ENCODE measurements around the gene PTH1R.

The PTH1R gene

DNA sequence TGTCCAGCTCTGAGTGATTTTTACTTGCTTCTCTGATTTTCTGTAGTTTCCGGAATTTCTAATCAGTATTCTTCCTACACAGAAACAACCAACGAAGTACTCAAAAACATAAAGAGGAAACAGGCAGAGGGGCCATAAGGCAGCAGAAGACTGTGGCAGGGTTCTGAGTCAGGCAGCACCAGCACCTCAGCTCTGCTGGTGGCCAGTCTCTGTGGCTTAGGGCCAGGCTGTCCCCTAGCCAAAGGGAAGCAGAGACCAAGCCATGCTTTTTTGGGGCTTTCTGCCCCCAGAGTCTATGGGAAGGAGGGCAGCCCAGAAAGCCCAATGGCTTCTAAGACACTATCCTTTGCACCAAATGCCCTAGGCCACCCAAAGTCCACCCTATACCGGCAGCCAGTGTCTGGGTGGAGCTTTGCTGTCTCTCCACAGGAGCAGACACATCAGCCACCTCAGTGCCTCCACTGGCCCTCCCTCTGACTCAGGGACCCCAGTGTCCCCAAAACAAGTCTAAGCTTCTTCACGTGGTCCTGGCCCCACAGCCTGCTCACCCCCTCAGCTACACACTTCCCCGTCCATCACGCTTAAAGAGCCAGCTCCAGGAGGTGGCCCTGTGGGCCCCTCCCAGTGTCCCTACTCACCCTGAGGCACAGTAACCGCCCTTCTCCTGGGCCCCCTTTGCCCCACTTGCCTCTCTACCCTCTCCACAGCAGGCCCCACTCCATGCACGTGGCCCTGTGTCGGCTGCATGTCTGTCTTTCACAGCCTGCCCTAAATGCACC is 52.8 kb downstream of the PTH1R start:
- DNase-seq (ENCODE audit: low read depth in 2 of 2): no peak

DNA sequence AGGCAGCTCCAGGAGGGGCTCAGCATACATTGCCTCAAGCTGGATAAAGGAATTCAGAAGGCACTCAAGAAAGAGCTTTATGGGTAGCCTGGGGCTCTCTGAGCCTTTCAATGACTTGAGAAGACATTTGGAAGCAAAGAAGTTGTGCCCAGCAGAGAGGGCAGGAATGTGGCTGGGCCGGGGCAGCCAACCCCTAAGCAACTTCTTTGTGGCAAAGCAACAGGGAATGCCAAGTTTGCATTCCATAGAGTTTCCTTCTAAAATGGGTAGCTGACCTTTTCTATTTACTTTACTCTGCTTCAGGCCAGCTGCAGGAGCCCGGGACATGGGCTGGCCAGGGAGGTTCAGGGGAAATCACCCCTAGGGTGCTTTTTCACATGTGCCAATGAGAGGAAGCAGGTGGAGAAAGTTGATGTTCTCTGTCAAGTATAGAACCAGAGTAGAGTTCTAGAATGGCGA is 53.5 kb downstream of the PTH1R start:
- DNase-seq (ENCODE audit: low read depth in 2 of 2): no peak

DNA sequence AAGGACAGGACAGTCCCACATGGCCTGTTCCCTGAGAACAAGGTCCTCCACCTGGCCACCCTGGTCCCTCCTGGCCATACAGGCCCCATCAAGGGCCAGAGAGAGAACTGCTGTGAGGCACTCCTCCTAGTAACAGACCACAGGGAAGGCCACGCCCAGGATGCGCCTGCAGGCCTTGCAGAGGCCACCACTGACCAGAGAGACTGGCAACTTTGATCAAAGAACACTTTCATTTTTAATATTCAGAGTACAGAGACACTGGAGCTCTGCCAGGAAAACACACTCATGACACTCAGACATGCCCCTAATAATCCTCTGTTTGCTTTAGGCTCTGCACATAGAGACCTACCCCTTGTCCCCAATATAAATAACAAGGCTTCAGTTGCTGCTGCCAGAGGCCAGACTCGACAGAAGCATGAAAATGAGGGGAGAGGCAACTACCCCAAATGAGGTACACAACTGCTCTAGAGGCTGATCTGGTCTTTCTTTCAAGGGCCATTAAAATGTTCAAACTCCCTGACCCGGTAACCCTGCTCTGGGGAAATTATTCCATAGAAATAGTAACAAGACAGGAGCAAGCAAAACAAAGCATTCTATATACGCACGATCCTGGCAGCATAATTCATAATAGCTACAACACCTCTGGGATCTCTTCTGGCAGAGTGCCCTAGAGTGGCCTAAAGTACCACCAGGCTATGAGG is 54.3 kb downstream of the PTH1R start:
- no peak for DNase-seq (ENCODE audit: low read depth in 2 of 2)

DNA sequence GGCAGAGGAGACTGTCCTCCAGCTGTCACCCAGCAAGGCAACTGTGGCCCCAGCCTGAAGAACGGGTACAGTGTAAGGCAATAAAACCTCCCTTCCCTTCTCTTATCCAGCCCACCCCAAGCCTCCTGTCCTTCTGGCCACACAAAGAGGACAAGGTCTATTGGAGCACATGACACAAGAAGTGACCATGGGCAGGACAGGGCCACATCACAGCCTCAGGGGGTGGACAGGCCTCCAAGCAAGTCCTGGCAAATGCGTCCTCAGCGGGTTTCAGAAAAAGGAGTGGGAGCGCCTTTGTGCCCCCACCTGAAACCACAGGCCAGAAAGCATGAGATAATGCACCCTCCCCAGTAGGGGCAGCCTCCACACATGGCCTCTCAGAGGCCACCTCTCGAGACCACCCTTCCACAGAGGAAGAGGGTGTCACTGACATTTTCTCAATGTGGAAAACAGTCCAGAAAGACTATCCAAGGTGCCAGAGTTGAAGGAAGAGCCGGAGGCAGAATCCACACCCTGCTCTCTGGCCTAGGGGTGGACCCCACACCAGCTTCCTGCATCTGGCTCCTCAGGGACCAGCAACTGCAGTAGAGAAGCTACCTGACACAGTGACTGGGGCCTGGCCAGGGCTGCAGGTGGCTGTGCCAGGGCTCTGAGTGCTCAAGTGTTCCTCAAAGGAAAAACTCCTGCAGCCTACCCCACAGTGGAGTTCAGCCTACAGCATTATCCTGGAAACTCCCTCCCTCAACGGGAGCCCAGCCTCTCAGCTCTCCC is 55.1 kb downstream of the PTH1R start:
- no peak for DNase-seq (ENCODE audit: low read depth in 2 of 2)

DNA sequence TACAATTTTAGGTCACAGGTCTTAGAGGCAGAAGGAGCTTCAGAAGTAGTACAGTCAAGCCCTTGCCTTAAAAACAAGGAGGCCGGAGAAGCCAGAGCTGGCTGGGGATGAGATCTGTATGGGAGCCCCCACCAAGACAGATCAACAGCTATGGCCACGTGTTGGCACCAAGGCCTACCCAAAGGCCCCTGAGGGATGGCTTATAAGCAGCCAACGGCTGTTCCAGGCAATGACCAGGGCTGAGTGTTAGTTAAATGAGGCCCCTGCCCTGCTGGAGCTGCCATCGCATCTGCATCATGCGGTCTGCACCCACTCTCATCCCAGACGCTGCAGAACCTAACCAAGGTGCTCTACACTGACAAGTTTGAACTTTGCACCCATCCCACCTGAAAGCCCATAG is 55.7 kb downstream of the PTH1R start:
- no peak for DNase-seq (ENCODE audit: low read depth in 2 of 2)

DNA sequence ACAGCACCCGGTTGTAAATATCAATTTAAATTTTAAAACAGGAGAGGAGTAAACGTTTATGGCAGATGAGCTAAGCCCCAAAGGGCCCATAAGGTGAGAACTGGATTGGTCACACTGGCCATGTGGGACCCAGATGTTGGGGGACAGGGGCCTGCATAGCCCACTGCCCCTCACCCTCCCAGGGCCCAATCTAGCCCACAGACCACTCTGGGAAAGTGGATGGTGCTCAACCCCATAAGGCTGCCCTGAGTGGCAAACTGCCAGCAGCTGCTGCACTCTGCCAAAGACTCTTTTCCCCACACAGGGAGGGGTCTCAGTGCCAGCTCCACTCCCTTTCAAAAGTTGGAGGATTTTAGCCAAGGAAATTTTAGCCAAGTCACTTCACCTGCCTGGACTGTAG is 56.6 kb downstream of the PTH1R start:
- no peak for DNase-seq (ENCODE audit: low read depth in 2 of 2)

DNA sequence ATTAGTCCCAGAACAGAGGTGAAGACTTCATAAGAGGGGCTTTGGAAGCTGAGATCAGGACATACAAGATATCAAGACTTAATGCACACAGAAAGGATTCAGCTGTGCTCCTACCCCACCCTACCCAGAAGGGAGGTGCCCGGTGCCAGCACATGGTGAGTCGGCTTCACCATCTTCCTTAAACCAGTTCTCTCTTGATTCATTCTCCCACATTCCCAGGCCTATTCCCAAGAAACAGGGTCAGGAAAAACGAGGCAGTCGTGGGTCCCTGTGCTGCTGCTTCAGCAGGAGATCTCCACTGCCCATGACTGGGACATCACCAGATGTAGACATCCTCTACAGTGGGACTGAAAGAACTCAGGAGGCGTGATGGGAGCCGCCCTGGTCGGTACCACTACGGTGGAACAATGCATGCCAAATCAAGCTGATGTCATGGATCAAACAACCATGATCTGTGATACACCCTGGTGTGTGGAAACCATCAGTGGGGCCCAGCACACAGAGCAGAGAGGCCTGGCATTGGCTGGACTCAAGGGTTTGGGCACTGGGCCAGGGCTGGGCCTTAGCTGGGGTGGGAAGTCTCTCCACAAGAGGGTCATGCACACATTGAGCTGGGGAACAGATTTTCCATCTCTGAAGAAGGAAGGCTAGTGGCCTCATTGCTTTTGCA is 57.1 kb downstream of the PTH1R start:
- DNase-seq (ENCODE audit: low read depth in 2 of 2): no peak

DNA sequence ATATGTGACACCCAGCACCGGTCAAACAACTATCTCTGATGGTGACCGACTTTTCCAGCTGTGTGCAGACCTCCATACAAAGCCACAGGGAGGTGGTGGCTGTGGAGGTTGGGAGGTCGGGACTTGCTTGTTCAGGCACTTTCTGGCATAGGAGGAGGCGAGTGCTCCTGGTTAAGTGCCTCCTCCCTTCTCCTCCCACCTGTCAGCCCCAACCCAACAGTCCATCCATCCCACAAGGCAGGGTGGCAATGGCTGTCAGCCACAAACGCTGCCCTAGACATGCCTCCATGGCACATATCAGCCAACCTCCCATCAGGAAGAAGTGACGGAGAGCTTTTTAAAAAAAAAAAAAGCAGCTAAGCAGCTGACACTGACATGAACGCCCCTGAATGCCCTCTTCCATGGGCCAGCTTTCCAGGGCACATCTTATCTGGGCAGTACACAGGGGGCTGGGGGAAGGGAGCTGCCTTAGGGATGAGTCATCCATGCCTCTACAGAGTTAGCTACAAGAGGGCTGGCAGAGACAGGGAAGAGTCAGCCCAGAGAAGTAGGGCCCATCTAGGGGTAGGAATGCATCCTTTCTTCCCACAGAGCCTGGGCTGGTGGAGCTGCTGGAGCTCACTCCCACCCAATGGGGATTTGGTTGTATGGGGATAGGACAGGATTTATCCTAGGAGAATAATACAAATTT is 57.8 kb downstream of the PTH1R start:
- no peak for DNase-seq (ENCODE audit: low read depth in 2 of 2)

DNA sequence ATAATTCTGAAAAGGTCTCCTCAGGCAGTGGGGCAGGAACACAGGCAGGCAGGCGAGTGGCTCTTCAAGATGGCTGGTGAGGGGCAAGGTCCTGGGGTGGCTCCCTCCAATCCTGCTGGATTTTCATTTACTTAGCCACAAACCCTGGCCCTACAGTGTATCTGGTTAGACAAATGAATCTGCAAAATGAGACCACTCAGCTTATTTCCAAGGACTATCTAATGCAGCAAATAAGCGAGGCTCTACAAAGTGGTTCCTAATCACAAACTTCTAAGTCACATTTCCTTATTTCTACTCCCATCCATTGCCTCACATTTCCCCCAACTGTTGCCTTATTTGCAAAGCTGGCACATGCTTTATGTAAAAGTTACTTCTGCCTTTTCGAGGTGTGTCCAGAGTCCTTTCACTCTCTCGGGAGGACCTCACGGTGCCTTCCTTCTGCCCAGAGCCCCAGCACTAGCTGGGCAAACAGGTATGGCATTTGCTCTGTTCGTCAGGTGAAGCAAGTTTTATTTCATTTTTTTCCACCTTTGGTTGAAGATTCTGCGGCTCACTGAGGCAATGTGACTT is 58.6 kb downstream of the PTH1R start:
- no peak for DNase-seq (ENCODE audit: low read depth in 2 of 2)

DNA sequence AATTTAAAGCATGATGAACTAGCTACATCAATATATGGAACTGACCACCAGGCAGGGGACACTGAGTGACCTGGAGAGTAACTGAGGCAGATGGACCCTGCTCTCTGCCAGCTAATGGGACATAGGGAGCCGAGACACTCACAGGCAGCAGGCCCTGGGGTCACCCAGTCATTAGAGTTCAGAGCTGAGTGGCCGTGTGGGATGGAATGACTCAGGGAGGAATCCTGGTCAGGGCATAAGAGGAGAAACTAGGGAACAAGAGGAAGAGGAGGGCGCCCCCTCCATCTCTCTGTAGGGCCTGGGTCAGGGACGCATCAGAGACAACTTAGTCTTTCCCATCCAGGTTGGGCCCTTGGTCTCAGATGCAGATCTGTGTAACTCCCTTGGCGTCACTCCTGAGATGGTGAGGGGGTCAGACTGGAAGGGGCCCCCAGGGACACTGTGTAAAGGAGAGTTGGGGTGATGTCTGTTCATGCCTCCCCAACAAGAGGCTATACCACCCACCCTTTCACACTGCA is 59.3 kb downstream of the PTH1R start:
- no peak for DNase-seq (ENCODE audit: low read depth in 2 of 2)

DNA sequence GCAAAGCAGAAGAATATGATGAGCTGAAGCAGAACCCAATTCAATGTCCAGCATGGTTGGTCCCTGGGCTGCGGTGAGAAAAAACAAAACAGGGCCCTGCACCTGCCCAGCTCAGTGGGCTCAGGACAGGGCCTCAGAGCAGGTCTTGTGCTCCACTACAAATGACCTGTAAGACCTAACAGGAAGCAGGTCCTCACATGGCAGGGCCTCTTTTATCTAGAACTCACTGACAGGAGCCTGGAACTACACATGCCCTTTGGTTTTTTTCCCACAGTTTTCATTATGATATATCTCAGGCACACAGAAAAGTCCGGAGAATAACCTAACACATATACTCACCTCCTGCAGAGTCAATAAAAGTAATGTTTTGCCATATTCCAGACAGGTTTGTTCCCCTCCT is 60.6 kb downstream of the PTH1R start:
- DNase-seq (ENCODE audit: low read depth in 2 of 2): no peak

DNA sequence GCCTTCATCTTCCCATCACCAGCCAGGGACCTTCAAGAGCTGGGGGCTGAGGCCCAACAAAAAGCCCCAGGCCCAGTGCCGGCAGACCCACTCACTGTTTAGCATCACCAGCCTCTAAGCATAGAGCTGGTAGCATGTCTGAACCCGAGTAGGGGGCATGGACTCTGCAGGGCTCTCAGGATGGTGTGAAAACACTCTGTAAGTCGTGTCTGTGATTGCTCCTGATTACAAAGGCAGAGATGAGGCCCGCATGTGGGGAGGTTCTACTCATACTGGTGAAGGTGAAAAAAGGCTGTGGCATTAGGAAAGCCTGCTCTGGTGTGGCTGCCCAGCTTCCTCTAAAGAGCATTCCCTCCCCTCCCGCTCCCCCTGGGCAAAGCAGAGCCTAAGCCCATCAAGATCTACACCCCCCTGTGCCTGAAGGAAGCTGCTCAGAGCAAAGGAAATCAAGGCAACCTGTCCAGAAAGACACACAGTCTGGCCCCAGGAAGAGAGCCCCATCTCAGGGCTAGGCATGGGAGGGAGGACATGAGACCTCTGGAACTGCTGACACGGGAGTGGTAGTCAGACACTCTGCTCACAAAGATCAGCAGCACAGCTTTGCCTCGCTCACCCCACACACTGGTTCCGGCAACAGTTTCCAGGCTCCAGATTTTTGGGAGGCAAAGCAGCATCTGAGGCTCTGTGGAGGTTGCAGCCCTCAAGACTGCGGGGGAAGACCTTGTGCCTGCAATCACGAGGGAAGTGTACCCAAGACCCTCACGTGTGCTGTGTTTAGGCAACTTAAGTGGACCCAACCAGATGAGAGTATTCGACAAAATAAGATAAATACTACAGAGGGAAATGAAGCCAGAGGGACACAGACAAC is 62.3 kb downstream of the PTH1R start:
- no peak for DNase-seq (ENCODE audit: low read depth in 2 of 2)

DNA sequence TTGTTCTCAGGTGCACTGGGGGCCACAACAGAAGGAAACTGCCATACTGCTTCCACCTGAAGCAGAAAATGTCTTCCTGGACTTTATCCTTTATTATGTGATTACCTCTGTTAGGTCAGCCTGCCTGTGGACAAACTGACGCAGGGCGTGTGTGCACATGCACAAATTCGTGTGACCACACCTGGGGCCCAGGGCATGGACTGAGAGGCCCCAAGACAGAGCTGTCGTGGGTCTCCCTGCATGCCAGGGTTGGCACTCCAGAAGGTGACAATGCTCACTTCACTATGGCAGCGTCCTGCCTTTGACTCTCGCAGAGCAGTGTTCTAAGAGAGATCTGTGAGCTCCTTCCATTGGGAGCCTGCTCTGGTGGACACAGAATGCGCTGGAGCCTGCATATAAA is 64.6 kb downstream of the PTH1R start:
- no peak for DNase-seq (ENCODE audit: low read depth in 2 of 2)

DNA sequence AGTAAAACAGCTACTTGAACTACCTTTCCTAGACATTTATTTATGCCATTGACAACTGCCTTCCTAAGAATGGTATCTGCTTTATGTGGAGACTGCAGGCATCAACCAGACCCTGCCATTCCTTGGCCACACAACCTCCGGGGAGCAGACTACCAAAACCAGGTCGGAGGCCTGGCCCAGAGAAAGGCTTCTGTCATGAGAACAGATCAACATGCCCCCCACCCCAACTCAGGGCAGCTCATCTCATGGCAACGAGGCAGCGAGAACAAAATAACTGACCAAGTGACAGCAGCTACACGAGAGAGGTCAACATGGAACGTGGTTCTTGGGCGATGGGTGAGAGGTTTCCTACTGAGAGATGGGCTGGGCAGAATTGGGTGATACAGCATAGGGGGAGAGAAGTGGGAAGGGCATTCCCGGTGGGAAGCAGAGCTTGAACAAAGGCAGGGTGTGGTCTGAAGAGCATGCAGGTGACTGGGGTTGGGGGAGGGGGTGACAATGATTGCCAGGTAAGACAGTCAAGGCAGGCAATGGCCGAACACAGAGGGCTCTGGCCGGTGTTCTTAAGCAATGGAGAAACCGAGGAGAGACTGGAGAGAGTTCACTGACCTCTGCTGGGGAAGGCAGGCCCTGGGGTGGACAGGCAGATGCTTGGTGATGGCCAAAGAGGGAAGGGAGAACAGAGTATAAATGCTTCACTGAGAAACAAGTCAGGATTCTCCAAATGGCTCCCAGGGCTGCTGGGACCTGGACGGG is 65.1 kb downstream of the PTH1R start:
- no peak for DNase-seq (ENCODE audit: low read depth in 2 of 2)

DNA sequence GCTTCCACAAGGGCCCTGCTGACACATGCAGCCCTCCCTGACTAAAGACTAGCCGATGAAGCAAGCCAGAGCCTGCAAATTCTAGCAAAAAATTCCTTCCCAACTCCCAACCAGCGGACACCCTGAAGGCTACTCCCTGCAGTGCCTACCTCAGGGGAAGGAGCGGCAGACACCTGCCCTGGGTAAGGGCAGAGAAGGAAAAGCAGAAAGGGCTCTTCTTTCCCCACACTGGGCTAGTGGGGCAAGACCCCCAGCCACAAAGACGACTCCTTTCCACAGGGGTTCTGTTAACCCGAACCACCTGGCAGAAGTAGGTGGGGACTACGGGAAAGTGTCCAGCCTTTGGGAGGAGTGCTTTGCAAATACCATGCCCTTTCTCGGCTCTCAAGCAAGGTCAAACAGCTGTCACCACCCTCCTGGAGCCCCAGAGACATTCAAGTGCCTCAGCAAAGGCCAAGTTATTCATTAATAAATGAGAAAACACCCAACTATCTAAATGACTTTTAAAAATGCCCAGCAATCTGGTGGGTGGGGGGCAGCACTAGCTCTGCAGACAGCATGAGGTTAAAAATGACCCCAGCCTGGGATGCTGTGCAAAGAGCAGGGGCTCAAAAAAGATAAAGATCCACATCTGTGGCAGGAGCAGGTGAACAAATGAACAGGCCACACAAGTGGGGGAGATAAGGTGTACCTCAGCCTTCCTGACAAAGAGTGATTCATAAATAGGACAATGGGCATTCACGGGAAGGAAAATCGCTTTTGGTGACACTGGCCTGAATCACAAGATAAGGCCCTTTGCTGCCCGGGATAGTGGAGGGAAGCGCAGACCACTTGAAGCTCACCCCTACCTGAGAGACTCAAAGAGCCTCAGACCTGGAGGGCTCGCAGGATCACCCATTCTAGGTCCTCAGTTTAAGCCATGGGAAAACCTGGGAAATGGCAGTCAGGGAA is 66.0 kb downstream of the PTH1R start:
- DNase-seq (ENCODE audit: low read depth in 2 of 2): no peak

DNA sequence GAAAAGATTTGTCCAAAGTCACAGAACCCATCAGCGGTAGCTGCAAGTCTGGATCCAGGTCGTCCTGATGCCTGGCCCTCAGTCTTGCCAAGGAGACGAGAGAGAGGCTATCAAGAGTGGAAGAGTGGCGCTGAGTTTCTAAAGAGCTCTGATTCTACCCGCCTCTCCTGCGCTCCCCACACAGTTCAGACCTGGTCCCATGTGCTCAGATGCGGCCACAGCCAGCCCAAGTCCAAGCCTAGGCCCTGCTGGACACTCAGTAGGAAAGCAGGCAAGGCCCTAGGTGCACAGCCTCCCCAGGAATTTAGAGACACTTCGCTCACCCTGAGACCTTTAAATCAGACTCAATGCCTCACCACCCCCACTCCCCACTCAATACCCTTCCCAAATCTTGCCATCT is 66.7 kb downstream of the PTH1R start:
- no peak for DNase-seq (ENCODE audit: low read depth in 2 of 2)

DNA sequence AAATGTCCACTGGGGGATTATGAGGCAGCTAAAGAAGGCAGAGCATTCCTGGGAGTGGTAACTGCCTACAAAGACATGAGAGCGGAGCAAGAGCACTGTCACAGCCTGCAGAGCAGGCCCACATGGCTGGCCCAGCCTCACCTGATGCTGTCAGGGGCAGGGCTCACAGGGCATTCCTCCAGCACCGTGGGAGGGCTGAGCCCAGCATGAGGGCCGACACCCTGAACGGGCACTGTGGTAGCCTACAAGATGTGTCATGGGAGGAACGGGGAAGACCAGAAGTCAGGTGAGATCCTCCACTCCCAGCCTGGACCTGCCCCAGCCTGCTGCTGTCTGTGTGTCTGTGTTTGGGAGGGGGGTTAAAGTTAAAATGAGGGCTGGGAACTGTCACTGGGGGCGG is 68.9 kb downstream of the PTH1R start:
- no peak for DNase-seq (ENCODE audit: low read depth in 2 of 2)

All from activated CD8-positive, alpha-beta memory T cell treated with anti-CD3 and anti-CD28 coated beads for 4 hours (primary cell).